GM12878 (cell line): Measurements from ENCODE around the gene FCHSD2. TPM values are rescaled to one million over a fixed set of nuclear protein-coding genes. Genes with fewer than 3 reads are reported as not detected.

ENCODE experiments used
- ATAC-seq: fragments of 200-7000 bp; cut with Tn5 transposase; 3 replicates; pipeline ENCODE4 v1.9.1; 2020; ENCODE audit warnings: mild to moderate bottlenecking, moderate library complexity
- BruUV-seq: library from RNA; stranded (reverse); fragments of 400-500 nt; replicated peaks from 2 replicates; lab custom pipeline; 2021; lab: Mats Ljungman, UMichigan
- CTCF ChIA-PET: fragments of 300-600 bp; sonication (Branson Sonifier 250); formaldehyde crosslinking; extraction: SDS; loops from one replicate; lab custom pipeline; 2021; ENCODE audit warnings: inconsistent platforms; lab: Yijun Ruan, JAX
- POLR2A ChIA-PET: fragments of 350-600 bp; formaldehyde crosslinking; extraction: SDS; loops from one replicate; lab custom pipeline; 2021; ENCODE audit warnings: inconsistent platforms; lab: Charles Lee
- RAD21 ChIA-PET: fragments of 300-600 bp; sonication (Branson Sonifier 250); formaldehyde crosslinking; loops from one replicate; lab custom pipeline; 2023; ENCODE audit warnings: antibody characterized with exemption; ENCODE audit not compliant: unreplicated experiment; lab: Charles Lee
- SMC1A ChIA-PET: fragments of 300-600 bp; sonication (Branson Sonifier 250); formaldehyde crosslinking; loops from one replicate; lab custom pipeline; 2023; ENCODE audit not compliant: unreplicated experiment, uncharacterized antibody; lab: Charles Lee
- DNase-seq: peaks from one replicate; pipeline ENCODE4 v3.0.0-alpha.2; 2011; ENCODE audit warnings: low read depth, low spot score
- FAIRE-seq: peaks from 3 replicates; lab custom pipeline; 2011; peaks lifted over from hg19 to GRCh38; lab: Jason Lieb, UNC
- H2AFZ ChIP-seq: 2 replicates; pipeline ENCODE4 v1.6.0; 2011; ENCODE audit warnings: low read depth, low read length, control low read depth; ENCODE audit not compliant: control insufficient read depth
- H3K27ac ChIP-seq: 2 replicates; pipeline ENCODE4 v1.5.1; 2011; ENCODE audit warnings: control low read depth; ENCODE audit not compliant: control insufficient read depth, insufficient read depth
- H3K27me3 ChIP-seq, 2 experiments: replicated peaks in 1 of 2; 2 replicates each; pipeline versions ENCODE4 v1.6.0 to v1.6.1; 2011; ENCODE audit warnings: low read length in 1 of 2; ENCODE audit not compliant: control insufficient read depth in 2 of 2, insufficient read depth in 2 of 2
- H3K36me3 ChIP-seq, 2 experiments: 2 replicates each; pipeline ENCODE4 v1.5.1; 2011; ENCODE audit warnings: low read length in 1 of 2; ENCODE audit not compliant: control insufficient read depth in 2 of 2, insufficient read depth in 2 of 2
- H3K4me1 ChIP-seq: 2 replicates; pipeline ENCODE4 v1.6.1; 2011; ENCODE audit warnings: mild to moderate bottlenecking, low read length, moderate library complexity, mixed read lengths; ENCODE audit not compliant: control insufficient read depth, insufficient read depth
- H3K4me2 ChIP-seq: 2 replicates; pipeline ENCODE4 v1.6.0; 2011; ENCODE audit warnings: control low read depth; ENCODE audit not compliant: control insufficient read depth, insufficient read depth
- H3K4me3 ChIP-seq: fragments of 200-600 bp; sonication (generic); 2 replicates; pipeline ENCODE4 v1.5.1; 2016
- H3K79me2 ChIP-seq: 2 replicates; pipeline ENCODE4 v1.6.0; 2011; ENCODE audit warnings: low read length; ENCODE audit not compliant: control insufficient read depth, insufficient read depth
- H3K9ac ChIP-seq: 2 replicates; pipeline ENCODE4 v1.8.0; 2011; ENCODE audit warnings: low read length, control low read depth, mixed read lengths; ENCODE audit not compliant: control insufficient read depth, insufficient read depth
- H3K9me3 ChIP-seq: replicated peaks from 3 replicates; pipeline ENCODE4 v1.5.1; 2011; ENCODE audit warnings: mild to moderate bottlenecking, low read length; ENCODE audit not compliant: control insufficient read depth, insufficient read depth
- H4K20me1 ChIP-seq: 2 replicates; pipeline ENCODE4 v1.6.0; 2011; ENCODE audit not compliant: control insufficient read depth, insufficient read depth
- IKZF1 ChIP-seq: fragments of 450-650 bp; conservative IDR thresholded peaks from 2 replicates; pipeline ENCODE4 v1.6.1; 2017; ENCODE audit warnings: antibody characterized with exemption, mild to moderate bottlenecking
- WGBS: methylation state at CpG from one replicate; pipeline ENCODE4 v1.1.6; 2016; ENCODE audit warnings: low lambda C conversion rate; ENCODE audit not compliant: insufficient replicate concordance, insufficient coverage; ENCODE audit errors: missing lambda C conversion rate; 5-methylcytosine and 5-hydroxymethylcytosine counted together
- in situ Hi-C: fragments of 300-500 bp; cut with MboI; formaldehyde crosslinking; loops from 9 replicates; pipeline ENCODE4 v1.14.3; 2018; ENCODE audit warnings: mixed read lengths
- intact Hi-C: fragments of 100-400 bp; cut with micrococcal nuclease; formaldehyde crosslinking; loops from one replicate; pipeline ENCODE4 v1.14.2; 2022; ENCODE audit not compliant: unreplicated experiment
- polyA plus RNA-seq, 11 experiments: library from polyadenylated mRNA; depleted of rRNA in 4 of 11; unstranded in 6 of 11; stranded (reverse) in 5 of 11; fragments of >200 nt; fragmentation: Nextera tagmentation in 4 of 11; fragmentation: Illumina TruSeq in 1 of 11; extraction: Ambion mirVana in 4 of 11; extraction: Trizol in 1 of 11; gene quantifications; 1 replicate in 1 of 11; 2 replicates in 10 of 11; pipeline versions ENCODE4 v1.2.1 to v1.2.3, GENCODE V29; 2011 to 2016; ENCODE audit warnings: inconsistent platforms in 2 of 11, missing spikeins in 2 of 11, low read depth in 1 of 11
- total RNA-seq, 4 experiments: library from RNA; depleted of rRNA in 3 of 4; stranded (reverse); fragments of >200 nt in 3 of 4; fragmentation: Illumina TruSeq in 1 of 4; extraction: Trizol in 1 of 4; gene quantifications; 2 replicates each; pipeline versions ENCODE4 v1.2.1 to v1.2.3, GENCODE V29; 2013 to 2021
- TF ChIP-seq, protein P1 (sequence below): fragments of 450-650 bp; IDR thresholded peaks from 2 replicates; pipeline ENCODE4 v1.6.1; 2018; ENCODE audit warnings: borderline replicate concordance, mild to moderate bottlenecking; ENCODE audit not compliant: partially characterized antibody
- TF ChIP-seq, protein P2 (sequence below): fragments of 450-650 bp; IDR thresholded peaks from 2 replicates; pipeline ENCODE4 v1.6.1; 2017; ENCODE audit warnings: mild to moderate bottlenecking

Gene FCHSD2
- total and polyA plus RNA-seq, 10 of the 15 experiments (the other 5 are each of a cell fraction or from before 2014, with no cell fraction given): 13.2 to 89.8 (median 47.8) TPM

DNA sequence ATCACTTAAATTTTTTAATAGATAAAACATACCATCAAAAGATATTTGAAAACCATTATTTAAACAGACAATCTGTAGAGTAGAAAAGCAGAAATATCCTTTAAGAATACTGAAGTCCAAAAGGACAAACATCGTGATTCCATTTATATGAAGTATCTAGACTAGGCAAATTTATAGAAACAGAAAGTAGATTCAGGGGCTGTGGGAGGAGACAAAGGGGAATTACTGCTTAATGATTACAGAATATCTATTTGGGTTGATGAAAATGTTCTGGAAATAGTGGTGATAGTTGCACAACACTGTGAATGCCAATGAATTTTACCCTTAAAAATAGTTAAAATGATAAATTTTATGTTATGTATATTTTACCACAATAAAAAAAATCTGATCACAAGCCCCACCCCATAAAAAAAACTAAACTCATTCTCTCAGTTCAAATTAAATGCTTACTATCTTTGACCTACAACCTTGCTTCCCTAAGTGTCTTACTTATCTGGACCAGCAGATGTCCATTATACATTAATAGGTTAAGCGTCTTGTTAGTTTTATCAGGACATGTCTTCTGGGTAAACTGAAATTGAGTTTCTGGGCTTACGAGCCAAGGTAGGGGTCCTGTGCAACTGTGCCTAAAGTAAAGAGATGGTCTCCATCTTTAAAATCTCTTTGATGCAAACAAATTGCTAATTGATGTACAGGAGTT, 86.3 kb downstream of the FCHSD2 start (continued):
- TF ChIP-seq, protein P1, sequence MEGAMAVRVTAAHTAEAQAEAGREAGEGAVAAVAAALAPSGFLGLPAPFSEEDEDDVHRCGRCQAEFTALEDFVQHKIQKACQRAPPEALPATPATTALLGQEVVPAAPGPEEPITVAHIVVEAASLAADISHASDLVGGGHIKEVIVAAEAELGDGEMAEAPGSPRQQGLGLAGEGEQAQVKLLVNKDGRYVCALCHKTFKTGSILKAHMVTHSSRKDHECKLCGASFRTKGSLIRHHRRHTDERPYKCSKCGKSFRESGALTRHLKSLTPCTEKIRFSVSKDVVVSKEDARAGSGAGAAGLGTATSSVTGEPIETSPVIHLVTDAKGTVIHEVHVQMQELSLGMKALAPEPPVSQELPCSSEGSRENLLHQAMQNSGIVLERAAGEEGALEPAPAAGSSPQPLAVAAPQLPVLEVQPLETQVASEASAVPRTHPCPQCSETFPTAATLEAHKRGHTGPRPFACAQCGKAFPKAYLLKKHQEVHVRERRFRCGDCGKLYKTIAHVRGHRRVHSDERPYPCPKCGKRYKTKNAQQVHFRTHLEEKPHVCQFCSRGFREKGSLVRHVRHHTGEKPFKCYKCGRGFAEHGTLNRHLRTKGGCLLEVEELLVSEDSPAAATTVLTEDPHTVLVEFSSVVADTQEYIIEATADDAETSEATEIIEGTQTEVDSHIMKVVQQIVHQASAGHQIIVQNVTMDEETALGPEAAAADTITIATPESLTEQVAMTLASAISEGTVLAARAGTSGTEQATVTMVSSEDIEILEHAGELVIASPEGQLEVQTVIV: no peak

DNA sequence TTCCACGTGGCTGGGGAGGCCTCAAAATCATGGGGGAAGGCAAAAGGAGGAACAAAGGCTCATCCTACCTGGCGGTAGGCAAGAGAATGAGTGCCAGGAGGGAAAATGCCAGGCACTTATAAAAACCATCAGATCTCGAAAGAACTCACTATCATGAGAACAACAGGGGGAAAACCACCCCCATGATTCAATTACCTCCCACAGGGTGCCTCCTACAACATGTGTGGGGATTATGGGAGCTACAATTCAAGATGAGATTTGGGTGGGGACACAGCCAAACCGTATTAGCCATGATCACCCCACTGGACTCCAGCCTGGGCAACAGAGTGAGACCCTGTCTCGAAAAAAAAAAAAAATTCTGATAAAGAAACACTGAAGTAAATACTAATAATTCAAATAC, 87.1 kb downstream of the FCHSD2 start:
- BruUV-seq: no TSS peak
- no peak for FAIRE-seq
- 78% methylated on average over 5 of the region's 5 CpGs for WGBS

More for the DNA sequence above, 87.1 kb downstream of the FCHSD2 start:
- no peaks in the 10 kb centered on the region for H3K27me3 ChIP-seq
- intact Hi-C loops (no loop called here), in situ Hi-C loops (no loop called here)
- RAD21 ChIA-PET: interaction anchor here (1.3 kb wide), 1 partner anchor 87 kb away, joined by 3 read pairs; the partner anchor contains the start of gene FCHSD2
- peaks cover 78% of the 10 kb centered on the region for H3K79me2 ChIP-seq
- peaks cover 20% of the 10 kb centered on the region; the same call in 2 of the 3 replicates for H3K9me3 ChIP-seq
- no peaks in the 10 kb centered on the region for H4K20me1 ChIP-seq
- ATAC-seq (no peak), DNase-seq (no peak)
- H3K4me3 ChIP-seq: no peak overlapping the region
- peaks cover 0 to 9% of the 10 kb centered on the region in 2 experiments; a peak in 3 of 4 replicates for H3K36me3 ChIP-seq
- CTCF ChIA-PET: interaction anchor here (0.6 to 1.6 kb wide), 4 partner anchors 29 to 87 kb away, joined by 3 to 6 read pairs (median 4); no protein-coding TSS in a partner anchor
- POLR2A ChIA-PET: interaction anchor here (0.6 kb wide), 1 partner anchor 130 kb away, joined by 3 read pairs; no protein-coding TSS in a partner anchor
- no peak overlapping the region for H3K9ac ChIP-seq
- H3K4me1 ChIP-seq: peaks cover 21% of the 10 kb centered on the region
- no peak overlapping the region for H3K4me2 ChIP-seq
- no peak overlapping the region for H3K27ac ChIP-seq
- TF ChIP-seq, protein P2, sequence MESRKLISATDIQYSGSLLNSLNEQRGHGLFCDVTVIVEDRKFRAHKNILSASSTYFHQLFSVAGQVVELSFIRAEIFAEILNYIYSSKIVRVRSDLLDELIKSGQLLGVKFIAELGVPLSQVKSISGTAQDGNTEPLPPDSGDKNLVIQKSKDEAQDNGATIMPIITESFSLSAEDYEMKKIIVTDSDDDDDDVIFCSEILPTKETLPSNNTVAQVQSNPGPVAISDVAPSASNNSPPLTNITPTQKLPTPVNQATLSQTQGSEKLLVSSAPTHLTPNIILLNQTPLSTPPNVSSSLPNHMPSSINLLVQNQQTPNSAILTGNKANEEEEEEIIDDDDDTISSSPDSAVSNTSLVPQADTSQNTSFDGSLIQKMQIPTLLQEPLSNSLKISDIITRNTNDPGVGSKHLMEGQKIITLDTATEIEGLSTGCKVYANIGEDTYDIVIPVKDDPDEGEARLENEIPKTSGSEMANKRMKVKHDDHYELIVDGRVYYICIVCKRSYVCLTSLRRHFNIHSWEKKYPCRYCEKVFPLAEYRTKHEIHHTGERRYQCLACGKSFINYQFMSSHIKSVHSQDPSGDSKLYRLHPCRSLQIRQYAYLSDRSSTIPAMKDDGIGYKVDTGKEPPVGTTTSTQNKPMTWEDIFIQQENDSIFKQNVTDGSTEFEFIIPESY: peak; percentile 92
- TF ChIP-seq IKZF1: no peak
- H2AFZ ChIP-seq: no peak overlapping the region
- SMC1A ChIA-PET: interaction anchor here (0.6 to 1.2 kb wide), 5 partner anchors 15 to 123 kb away, joined by 3 to 5 read pairs (median 3); no protein-coding TSS in a partner anchor
